ENCODE data around the gene AMIGO3.

GRCh38 chr3:49673715-49674496, 45.6 kb downstream of the AMIGO3 start, which contains the start of gene APEH:
- TF ChIP-seq, protein P1, sequence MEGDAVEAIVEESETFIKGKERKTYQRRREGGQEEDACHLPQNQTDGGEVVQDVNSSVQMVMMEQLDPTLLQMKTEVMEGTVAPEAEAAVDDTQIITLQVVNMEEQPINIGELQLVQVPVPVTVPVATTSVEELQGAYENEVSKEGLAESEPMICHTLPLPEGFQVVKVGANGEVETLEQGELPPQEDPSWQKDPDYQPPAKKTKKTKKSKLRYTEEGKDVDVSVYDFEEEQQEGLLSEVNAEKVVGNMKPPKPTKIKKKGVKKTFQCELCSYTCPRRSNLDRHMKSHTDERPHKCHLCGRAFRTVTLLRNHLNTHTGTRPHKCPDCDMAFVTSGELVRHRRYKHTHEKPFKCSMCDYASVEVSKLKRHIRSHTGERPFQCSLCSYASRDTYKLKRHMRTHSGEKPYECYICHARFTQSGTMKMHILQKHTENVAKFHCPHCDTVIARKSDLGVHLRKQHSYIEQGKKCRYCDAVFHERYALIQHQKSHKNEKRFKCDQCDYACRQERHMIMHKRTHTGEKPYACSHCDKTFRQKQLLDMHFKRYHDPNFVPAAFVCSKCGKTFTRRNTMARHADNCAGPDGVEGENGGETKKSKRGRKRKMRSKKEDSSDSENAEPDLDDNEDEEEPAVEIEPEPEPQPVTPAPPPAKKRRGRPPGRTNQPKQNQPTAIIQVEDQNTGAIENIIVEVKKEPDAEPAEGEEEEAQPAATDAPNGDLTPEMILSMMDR (IDR thresholded peaks at IDR 0.05), result no peak
- no peak for TF ChIP-seq EZH2 (IDR thresholded peaks at IDR 0.05; ENCODE audit: borderline replicate concordance, insufficient read depth, low read depth, low read length, poor library complexity, severe bottlenecking)

All from B cell (primary cell).